Right kidney (tissue), 9 donors: ENCODE data around the gene SYT11.
"Not testable (repeated sequence)": the region's sequence is repeated elsewhere in the genome, so short reads cannot be mapped to it uniquely, and the experiment has no call there.

Experiments
- DNase-seq: peaks from one replicate; pipeline ENCODE4 v3.0.0-alpha.2; 2016
- long read RNA-seq, 8 donors: transcript quantifications; one replicate each; lab custom pipeline, GENCODE V29; 2026

SYT11 gene
- long read RNA-seq, donor 1, full-length matches to known transcripts: 1 of 6 reads
- long read RNA-seq, donor 1, partial matches to known transcripts: 5 of 6 reads
- long read RNA-seq, donor 1, other reads (novel, unspliced or antisense): 0 of 6 reads
- long read RNA-seq, donor 2: 0 reads
- long read RNA-seq, donor 3, full-length matches to known transcripts: 2 of 2 reads
- long read RNA-seq, donor 3, partial matches to known transcripts: 0 of 2 reads
- long read RNA-seq, donor 3, other reads (novel, unspliced or antisense): 0 of 2 reads
- long read RNA-seq, donor 4, partial matches to known transcripts: 23 of 23 reads
- long read RNA-seq, donor 4, other reads (novel, unspliced or antisense): 0 of 23 reads
- long read RNA-seq, donor 5, full-length matches to known transcripts: 3 of 3 reads
- long read RNA-seq, donor 5, partial matches to known transcripts: 0 of 3 reads
- long read RNA-seq, donor 5, other reads (novel, unspliced or antisense): 0 of 3 reads
- long read RNA-seq, donor 6, full-length matches to known transcripts: 3 of 33 reads
- long read RNA-seq, donor 6, partial matches to known transcripts: 30 of 33 reads
- long read RNA-seq, donor 6, other reads (novel, unspliced or antisense): 0 of 33 reads
- long read RNA-seq, donor 7, full-length matches to known transcripts: 2 of 2 reads
- long read RNA-seq, donor 7, partial matches to known transcripts: 0 of 2 reads
- long read RNA-seq, donor 7, other reads (novel, unspliced or antisense): 0 of 2 reads
- long read RNA-seq, donor 8, full-length matches to known transcripts: 1 of 6 reads
- long read RNA-seq, donor 8, partial matches to known transcripts: 5 of 6 reads
- long read RNA-seq, donor 8, other reads (novel, unspliced or antisense): 0 of 6 reads

GRCh38 chr1:155859234-155859829 is at the start of gene SYT11:
Gene SYT11 (plus strand): TSS chr1:155859567. CDS start chr1:155859762, 195 bp downstream.
- DNase-seq: peak; percentile 86

- no peak for DNase-seq
These were observed 46.5 kb upstream of the SYT11 start for GRCh38 chr1:155812878-155813277.

- DNase-seq: no peak
These were observed 45.7 kb upstream of the SYT11 start for GRCh38 chr1:155813672-155814071.

GRCh38 chr1:155816351-155816750 is 43.0 kb upstream of the SYT11 start:
- no peak for DNase-seq

GRCh38 chr1:155827450-155827849 is 31.9 kb upstream of the SYT11 start:
- DNase-seq: no peak

GRCh38 chr1:155831279-155831976 is 27.9 kb upstream of the SYT11 start:
- DNase-seq: no peak

- DNase-seq: no peak
These were observed 25.6 kb upstream of the SYT11 start for GRCh38 chr1:155833665-155834295.

GRCh38 chr1:155834296-155834926 is 25.0 kb upstream of the SYT11 start:
- DNase-seq: no peak

GRCh38 chr1:155834927-155835399 is 24.4 kb upstream of the SYT11 start:
- not testable (repeated sequence) for DNase-seq

- no peak for DNase-seq
These were observed 23.8 kb upstream of the SYT11 start for GRCh38 chr1:155835548-155835947.

- no peak for DNase-seq
These were observed 19.0 kb upstream of the SYT11 start for GRCh38 chr1:155840386-155840785.

GRCh38 chr1:155844860-155845421 is 14.4 kb upstream of the SYT11 start:
- DNase-seq: no peak

GRCh38 chr1:155847823-155848529 is 11.4 kb upstream of the SYT11 start:
- DNase-seq: no peak

- no peak for DNase-seq
These were observed 9.0 kb upstream of the SYT11 start for GRCh38 chr1:155850345-155850744.

- no peak for DNase-seq
These were observed 3.0 kb upstream of the SYT11 start for GRCh38 chr1:155856257-155856974.

- peak; percentile 80 for DNase-seq
These were observed 2.1 kb upstream of the SYT11 start, which contains the start of gene GON4L for GRCh38 chr1:155856975-155857930. Gene GON4L (minus strand): TSS chr1:155857214. CDS start chr1:155853780, 3,434 bp downstream.

GRCh38 chr1:155858800-155859233 is 550 bp upstream of the SYT11 start:
- DNase-seq: no peak
